ENCODE measurements around the gene PAPOLA.

GRCh38 chr14:96486705-96487104 is 15.5 kb upstream of the PAPOLA start:
- TF ChIP-seq CTCF (IDR thresholded peaks at IDR 0.05; ENCODE audit: insufficient read depth, low read length, poor library complexity, severe bottlenecking), result no peak
- no peak for TF ChIP-seq EZH2phosphoT487 (conservative IDR thresholded peaks at IDR 0.05; ENCODE audit: low read length)
